Natural killer cell (primary cell): ENCODE results near the gene SLC20A1. TPM values are rescaled to one million over a fixed set of nuclear protein-coding genes. Genes with fewer than 3 reads are reported as not detected.

Source experiments
- ATAC-seq, 3 donors: fragments of 150-1000 bp in 2 of 3; fragments of 200-7000 bp in 1 of 3; cut with Tn5 transposase; 1 replicate in 1 of 3; 2 replicates in 2 of 3; pipeline ENCODE4 v1.10.0; 2021; ENCODE audit warnings: mild to moderate bottlenecking in 2 of 3, moderate library complexity in 2 of 3
- DNase-seq, 2 donors: peaks; one replicate each; pipeline versions ENCODE4 v3.0.0 to v3.0.0-alpha.2; 2013 to 2021; ENCODE audit warnings: mixed read lengths in 1 of 2
- H3K27ac ChIP-seq: one replicate; pipeline ENCODE4 v1.5.1; 2013; ENCODE audit warnings: mild to moderate bottlenecking, low read length
- H3K27me3 ChIP-seq: one replicate; pipeline ENCODE4 v1.6.1; 2013; ENCODE audit warnings: low read length; ENCODE audit not compliant: control insufficient read depth, insufficient read depth
- H3K36me3 ChIP-seq: one replicate; pipeline ENCODE4 v1.6.1; 2013; ENCODE audit warnings: low read length; ENCODE audit not compliant: control insufficient read depth, insufficient read depth
- H3K4me1 ChIP-seq: one replicate; pipeline ENCODE4 v1.6.1; 2013; ENCODE audit warnings: low read length; ENCODE audit not compliant: control insufficient read depth, insufficient read depth
- H3K4me3 ChIP-seq: one replicate; pipeline ENCODE4 v1.5.1; 2013; ENCODE audit warnings: low read length
- H3K9me3 ChIP-seq: one replicate; pipeline ENCODE4 v1.6.1; 2013; ENCODE audit warnings: low read length; ENCODE audit not compliant: control insufficient read depth, insufficient read depth
- H3K27ac Mint-ChIP-seq, 2 donors: one replicate each; pipeline ENCODE4 v1.8.0; 2022; ENCODE audit warnings: mild to moderate bottlenecking in 2 of 2, mixed read lengths in 2 of 2, moderate library complexity in 1 of 2
- H3K27me3 Mint-ChIP-seq, 2 donors: one replicate each; pipeline ENCODE4 v1.8.0; 2022; ENCODE audit warnings: low read depth in 2 of 2, mixed read lengths in 2 of 2
- H3K36me3 Mint-ChIP-seq: one replicate; pipeline ENCODE4 v1.8.0; 2022; ENCODE audit warnings: mixed read lengths
- H3K4me1 Mint-ChIP-seq, 2 donors: one replicate each; pipeline ENCODE4 v1.8.0; 2022; ENCODE audit warnings: mixed read lengths in 2 of 2
- H3K4me3 Mint-ChIP-seq: one replicate; pipeline ENCODE4 v1.8.0; 2022; ENCODE audit warnings: mild to moderate bottlenecking, moderate library complexity, mixed read lengths
- H3K9me3 Mint-ChIP-seq, 2 donors: one replicate each; pipeline ENCODE4 v1.8.0; 2022; ENCODE audit warnings: mixed read lengths in 2 of 2
- WGBS: methylation state at CpG from one replicate; pipeline ENCODE4 v1.1.7; 2013; ENCODE audit warnings: missing lambda C conversion rate; ENCODE audit not compliant: insufficient coverage; 5-methylcytosine and 5-hydroxymethylcytosine counted together
- intact Hi-C: fragments of 100-400 bp; cut with micrococcal nuclease; formaldehyde crosslinking; loops from one replicate; pipeline ENCODE4 v1.14.2; 2022
- total RNA-seq, 4 donors: library from RNA; stranded (reverse); fragments of 120-200 nt in 1 of 4; gene quantifications; one replicate each; pipeline versions ENCODE4 v1.2.3 to v1.2.4, GENCODE V29; 2013 to 2022
- TF ChIP-seq, protein P1 (sequence below): fragments of 200-600 bp; IDR thresholded peaks from one replicate; pipeline ENCODE4 v1.8.0; 2022; ENCODE audit warnings: antibody characterized with exemption

Gene SLC20A1
- total RNA-seq, 3 donors from 2014 or later (not counting 1 experiment from before 2014, with no cell fraction given): 193 to 241 (median 233) TPM

DNA sequence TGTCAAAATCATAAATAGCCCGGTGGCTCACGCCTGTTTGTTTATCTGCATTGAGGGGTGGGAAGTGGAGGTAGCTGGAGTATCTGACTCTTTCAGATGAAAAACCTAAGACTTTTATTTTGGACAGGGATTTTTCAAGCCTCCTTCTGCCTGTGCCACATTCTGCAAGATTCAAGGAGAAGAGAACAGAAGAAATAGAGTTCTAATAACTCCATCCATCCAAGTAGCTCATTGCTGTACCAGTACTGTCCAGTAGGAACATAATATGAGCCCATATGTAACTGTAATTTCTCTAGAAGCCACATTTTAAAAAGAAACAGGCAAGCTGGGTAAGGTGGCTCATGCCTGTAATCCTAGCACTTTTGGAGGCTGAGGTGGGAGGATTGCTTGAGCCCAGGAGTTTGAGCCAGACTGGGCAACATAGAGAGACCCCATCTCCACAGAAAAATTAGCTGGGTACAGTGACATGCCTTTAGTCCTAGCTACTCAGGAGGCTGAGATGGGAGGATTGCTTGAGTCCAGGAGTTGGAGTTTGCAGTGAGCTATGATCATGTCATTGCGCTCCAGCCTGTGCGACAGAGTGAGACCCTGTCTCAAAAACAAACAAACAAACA, 39.6 kb downstream of the SLC20A1 start:
- intact Hi-C loops: no loop called here
- H3K27ac Mint-ChIP-seq: no peak overlapping the region
- DNase-seq: no peak
- TF ChIP-seq, protein P1, sequence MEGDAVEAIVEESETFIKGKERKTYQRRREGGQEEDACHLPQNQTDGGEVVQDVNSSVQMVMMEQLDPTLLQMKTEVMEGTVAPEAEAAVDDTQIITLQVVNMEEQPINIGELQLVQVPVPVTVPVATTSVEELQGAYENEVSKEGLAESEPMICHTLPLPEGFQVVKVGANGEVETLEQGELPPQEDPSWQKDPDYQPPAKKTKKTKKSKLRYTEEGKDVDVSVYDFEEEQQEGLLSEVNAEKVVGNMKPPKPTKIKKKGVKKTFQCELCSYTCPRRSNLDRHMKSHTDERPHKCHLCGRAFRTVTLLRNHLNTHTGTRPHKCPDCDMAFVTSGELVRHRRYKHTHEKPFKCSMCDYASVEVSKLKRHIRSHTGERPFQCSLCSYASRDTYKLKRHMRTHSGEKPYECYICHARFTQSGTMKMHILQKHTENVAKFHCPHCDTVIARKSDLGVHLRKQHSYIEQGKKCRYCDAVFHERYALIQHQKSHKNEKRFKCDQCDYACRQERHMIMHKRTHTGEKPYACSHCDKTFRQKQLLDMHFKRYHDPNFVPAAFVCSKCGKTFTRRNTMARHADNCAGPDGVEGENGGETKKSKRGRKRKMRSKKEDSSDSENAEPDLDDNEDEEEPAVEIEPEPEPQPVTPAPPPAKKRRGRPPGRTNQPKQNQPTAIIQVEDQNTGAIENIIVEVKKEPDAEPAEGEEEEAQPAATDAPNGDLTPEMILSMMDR: no peak
- no peak overlapping the region for H3K27ac ChIP-seq
- H3K27me3 ChIP-seq: no peaks in the 10 kb centered on the region
- H3K27me3 Mint-ChIP-seq: no peaks in the 10 kb centered on the region
- WGBS: 68% methylated on average over 2 of the region's 4 CpGs
- H3K4me3 ChIP-seq: no peak overlapping the region
- no peaks in the 10 kb centered on the region for H3K36me3 Mint-ChIP-seq
- peaks cover 23 to 24% of the 10 kb centered on the region in 2 donors for H3K4me1 Mint-ChIP-seq
- H3K4me1 ChIP-seq: peaks cover 9% of the 10 kb centered on the region
- H3K4me3 Mint-ChIP-seq: no peak overlapping the region
- H3K9me3 ChIP-seq: no peaks in the 10 kb centered on the region
- H3K36me3 ChIP-seq: no peaks in the 10 kb centered on the region
- H3K9me3 Mint-ChIP-seq: no peaks in the 10 kb centered on the region
- no peak for ATAC-seq

GRCh38 chr2:112686348-112687217, 40.8 kb downstream of the SLC20A1 start:
- Histone ChIP-seq H3K27ac (no peak overlapping the region), H3K4me3 (no peak overlapping the region), H3K4me1 (peaks cover 20% of the 10 kb centered on the region), H3K36me3 (no peaks in the 10 kb centered on the region), H3K9me3 (no peaks in the 10 kb centered on the region), H3K27me3 (no peaks in the 10 kb centered on the region)
- H3K27me3 Mint-ChIP-seq: no peaks in the 10 kb centered on the region
- ATAC-seq: no peak
- no peak for DNase-seq
- intact Hi-C loops: no loop called here
- WGBS: 81% methylated on average over 14 of the region's 15 CpGs
- no peaks in the 10 kb centered on the region for H3K36me3 Mint-ChIP-seq
- TF ChIP-seq, protein P1: no peak
- no peaks in the 10 kb centered on the region for H3K9me3 Mint-ChIP-seq
- peaks cover 33 to 34% of the 10 kb centered on the region in 2 donors for H3K4me1 Mint-ChIP-seq
- no peak overlapping the region for H3K27ac Mint-ChIP-seq
- H3K4me3 Mint-ChIP-seq: no peak overlapping the region

GRCh38 chr2:112687522-112687921, 41.8 kb downstream of the SLC20A1 start:
- Histone ChIP-seq H3K4me1 (peaks cover 28% of the 10 kb centered on the region), H3K27ac (no peak overlapping the region), H3K27me3 (no peaks in the 10 kb centered on the region), H3K36me3 (no peaks in the 10 kb centered on the region), H3K9me3 (no peaks in the 10 kb centered on the region), H3K4me3 (no peak overlapping the region)
- Mint-ChIP-seq H3K36me3 (no peaks in the 10 kb centered on the region), H3K9me3 (no peaks in the 10 kb centered on the region), H3K27me3 (no peaks in the 10 kb centered on the region), H3K4me3 (no peak overlapping the region), H3K4me1 (peaks cover 43 to 44% of the 10 kb centered on the region in 2 donors), H3K27ac (no peak overlapping the region)
- ATAC-seq (no peak), DNase-seq (no peak)
- intact Hi-C loops: no loop called here
- WGBS: 93% methylated on average over 6 of the region's 6 CpGs
- TF ChIP-seq, protein P1: no peak
